MM.1S (cell line): ENCODE measurements around the gene HDGFL3.

ENCODE experiments used
- DNase-seq: peaks from one replicate; pipeline ENCODE4 v3.0.0-alpha.2; 2015
- H2AFZ ChIP-seq: fragments of 300-600 bp; sonication (generic); 2 replicates; pipeline ENCODE4 v1.6.0; 2016; ENCODE audit warnings: antibody characterized with exemption, low read length
- H3F3A ChIP-seq: fragments of 300-600 bp; sonication (generic); 2 replicates; pipeline ENCODE4 v1.6.1; 2016; ENCODE audit warnings: mild to moderate bottlenecking, antibody characterized with exemption, low read length, moderate library complexity, mixed read lengths; ENCODE audit not compliant: insufficient read depth
- H3K27ac ChIP-seq: fragments of 300-600 bp; sonication (generic); 2 replicates; pipeline ENCODE4 v1.5.1; 2016; ENCODE audit warnings: mild to moderate bottlenecking, low read length
- H3K27me3 ChIP-seq: fragments of 300-600 bp; sonication (generic); replicated peaks from 2 replicates; pipeline ENCODE4 v1.6.0; 2016; ENCODE audit warnings: low read length; ENCODE audit not compliant: insufficient read depth
- H3K36me3 ChIP-seq: fragments of 300-600 bp; sonication (generic); replicated peaks from 2 replicates; pipeline ENCODE4 v1.6.1; 2016; ENCODE audit warnings: mild to moderate bottlenecking, low read length, mixed read lengths; ENCODE audit not compliant: insufficient read depth
- H3K4me1 ChIP-seq: fragments of 300-600 bp; sonication (generic); 2 replicates; pipeline ENCODE4 v1.6.1; 2016; ENCODE audit warnings: low read length, mixed read lengths
- H3K4me2 ChIP-seq: fragments of 300-600 bp; sonication (generic); 2 replicates; pipeline ENCODE4 v1.6.0; 2016; ENCODE audit warnings: low read depth, low read length
- H3K4me3 ChIP-seq: fragments of 300-600 bp; sonication (generic); 2 replicates; pipeline ENCODE4 v1.5.1; 2016; ENCODE audit warnings: low read length, mixed read lengths
- H3K79me2 ChIP-seq: fragments of 300-600 bp; sonication (generic); 2 replicates; pipeline ENCODE4 v1.6.1; 2016; ENCODE audit warnings: mixed run types, low read length, mixed read lengths
- H3K9ac ChIP-seq: fragments of 300-600 bp; sonication (generic); 2 replicates; pipeline ENCODE4 v1.6.1; 2016; ENCODE audit warnings: low read length, mixed read lengths
- H3K9me2 ChIP-seq: fragments of 300-600 bp; sonication (generic); replicated peaks from 2 replicates; pipeline ENCODE4 v1.6.1; 2016; ENCODE audit warnings: mild to moderate bottlenecking, low read length, mixed read lengths; ENCODE audit not compliant: insufficient read depth
- H3K9me3 ChIP-seq: fragments of 300-600 bp; sonication (generic); replicated peaks from 2 replicates; pipeline ENCODE4 v1.6.1; 2016; ENCODE audit warnings: mild to moderate bottlenecking, low read length, mixed read lengths; ENCODE audit not compliant: insufficient read depth
- H4K20me1 ChIP-seq: fragments of 300-600 bp; sonication (generic); 2 replicates; pipeline ENCODE4 v1.6.1; 2016; ENCODE audit warnings: mild to moderate bottlenecking, low read length, moderate library complexity, mixed read lengths; ENCODE audit not compliant: insufficient read depth
- EZH2 ChIP-seq: fragments of 300-600 bp; sonication (generic); optimal IDR thresholded peaks from 2 replicates; pipeline ENCODE3; 2017; ENCODE audit warnings: low read depth, mild to moderate bottlenecking, antibody characterized with exemption, low read length, mixed read lengths
- EZH2phosphoT487 ChIP-seq: fragments of 300-600 bp; sonication (generic); IDR thresholded peaks from 2 replicates; pipeline ENCODE4 v1.6.1; 2018; ENCODE audit warnings: antibody characterized with exemption, low read length
- TF ChIP-seq, protein P1 (sequence below): fragments of 300-600 bp; sonication (generic); IDR thresholded peaks from 2 replicates; pipeline ENCODE4 v1.5.1; 2016; ENCODE audit warnings: antibody characterized with exemption, low read length, mixed read lengths

The HDGFL3 gene

DNA sequence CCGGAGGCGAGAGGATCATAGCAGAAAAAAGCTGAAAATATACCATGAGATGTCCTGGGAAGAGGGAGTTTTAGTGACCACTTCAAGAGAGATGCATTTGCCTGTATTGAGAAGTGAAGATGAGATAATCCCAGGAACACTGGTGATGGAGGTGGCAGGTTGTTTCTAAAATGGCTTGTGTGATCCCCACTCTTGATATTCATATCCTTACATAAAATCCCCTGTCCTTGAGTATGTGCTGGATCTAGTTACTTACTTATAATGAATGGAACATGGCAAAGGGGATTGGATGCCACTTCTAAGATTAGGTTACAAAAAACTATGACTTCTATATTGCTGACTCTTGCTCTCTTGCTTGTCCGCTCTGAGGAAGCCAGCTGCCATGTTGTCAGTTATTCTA lies 22.1 kb downstream of the HDGFL3 start:
- Histone ChIP-seq H3K4me3 (no peak overlapping the region), H3K4me1 (no peaks in the 10 kb centered on the region), H3K9ac (no peak overlapping the region), H3K27ac (no peak overlapping the region), H3K27me3 (no peaks in the 10 kb centered on the region), H3K4me2 (no peak overlapping the region), H3K79me2 (no peaks in the 10 kb centered on the region), H3K9me2 (no peaks in the 10 kb centered on the region; the same call in 1 of the 2 replicates), H3K36me3 (no peaks in the 10 kb centered on the region), H3K9me3 (no peaks in the 10 kb centered on the region), H3F3A (no peaks in the 10 kb centered on the region; the same call in 1 of the 2 replicates), H2AFZ (no peak overlapping the region), H4K20me1 (no peaks in the 10 kb centered on the region)
- TF ChIP-seq, protein P1, sequence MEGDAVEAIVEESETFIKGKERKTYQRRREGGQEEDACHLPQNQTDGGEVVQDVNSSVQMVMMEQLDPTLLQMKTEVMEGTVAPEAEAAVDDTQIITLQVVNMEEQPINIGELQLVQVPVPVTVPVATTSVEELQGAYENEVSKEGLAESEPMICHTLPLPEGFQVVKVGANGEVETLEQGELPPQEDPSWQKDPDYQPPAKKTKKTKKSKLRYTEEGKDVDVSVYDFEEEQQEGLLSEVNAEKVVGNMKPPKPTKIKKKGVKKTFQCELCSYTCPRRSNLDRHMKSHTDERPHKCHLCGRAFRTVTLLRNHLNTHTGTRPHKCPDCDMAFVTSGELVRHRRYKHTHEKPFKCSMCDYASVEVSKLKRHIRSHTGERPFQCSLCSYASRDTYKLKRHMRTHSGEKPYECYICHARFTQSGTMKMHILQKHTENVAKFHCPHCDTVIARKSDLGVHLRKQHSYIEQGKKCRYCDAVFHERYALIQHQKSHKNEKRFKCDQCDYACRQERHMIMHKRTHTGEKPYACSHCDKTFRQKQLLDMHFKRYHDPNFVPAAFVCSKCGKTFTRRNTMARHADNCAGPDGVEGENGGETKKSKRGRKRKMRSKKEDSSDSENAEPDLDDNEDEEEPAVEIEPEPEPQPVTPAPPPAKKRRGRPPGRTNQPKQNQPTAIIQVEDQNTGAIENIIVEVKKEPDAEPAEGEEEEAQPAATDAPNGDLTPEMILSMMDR: no peak
- TF ChIP-seq EZH2 (no peak), EZH2phosphoT487 (no peak)
- no peak for DNase-seq

DNA sequence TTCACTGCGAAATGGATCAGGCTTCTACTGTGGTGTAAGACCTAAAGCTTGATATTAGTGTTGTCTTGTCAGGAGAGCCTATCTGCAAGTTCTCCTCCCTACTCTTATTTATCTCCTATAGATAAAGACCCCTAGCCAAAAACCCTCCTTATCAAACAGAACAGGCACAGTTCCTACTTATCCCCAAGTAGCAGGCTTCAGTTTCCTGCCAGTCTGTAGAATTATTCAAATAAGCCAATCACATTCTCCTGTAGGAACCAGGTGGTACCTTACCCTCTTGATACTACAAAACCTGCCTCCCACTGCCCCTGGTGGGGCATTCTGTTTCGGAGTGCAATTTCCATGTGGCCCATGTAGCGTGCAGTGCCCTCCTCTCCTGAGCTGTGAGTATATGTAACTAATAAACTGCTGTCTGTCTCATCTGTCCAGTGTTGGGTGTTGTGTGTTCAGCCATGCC lies 28.7 kb downstream of the HDGFL3 start:
- Histone ChIP-seq H4K20me1 (no peaks in the 10 kb centered on the region), H3K4me3 (no peak overlapping the region), H3K27ac (no peak overlapping the region), H3F3A (no peaks in the 10 kb centered on the region), H3K27me3 (no peaks in the 10 kb centered on the region), H3K36me3 (no peaks in the 10 kb centered on the region), H3K4me2 (no peak overlapping the region), H2AFZ (no peak overlapping the region), H3K9me3 (no peaks in the 10 kb centered on the region), H3K79me2 (no peaks in the 10 kb centered on the region), H3K9me2 (no peaks in the 10 kb centered on the region), H3K4me1 (0 out of 2 replicates have a peak, but pooled peaks cover 5% of the 10 kb centered on the region), H3K9ac (no peak overlapping the region)
- DNase-seq: no peak
- TF ChIP-seq, protein P1: no peak
- TF ChIP-seq EZH2 (no peak), EZH2phosphoT487 (no peak)

DNA sequence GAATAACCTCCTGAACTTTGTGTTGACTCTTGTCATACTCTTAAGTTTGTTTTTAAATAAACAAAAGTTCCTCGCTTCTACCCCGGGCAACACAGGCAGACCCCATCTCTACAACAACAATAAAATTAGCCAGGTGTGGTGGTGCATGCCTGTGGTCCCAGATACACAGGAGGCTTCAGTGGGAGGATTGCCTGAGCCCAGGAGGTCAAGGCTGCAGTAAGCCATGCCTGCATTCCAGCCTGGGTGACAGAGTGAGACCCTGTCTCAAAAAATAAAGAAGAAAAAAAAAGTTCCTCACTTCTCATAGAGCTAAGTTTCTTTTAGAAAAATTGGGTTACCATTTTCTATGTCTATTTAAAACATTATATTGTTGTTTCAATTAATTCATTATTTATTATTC lies 29.2 kb downstream of the HDGFL3 start:
- H3K27ac ChIP-seq: no peak overlapping the region
- 0 out of 2 replicates have a peak, but pooled peaks cover 5% of the 10 kb centered on the region for H3K4me1 ChIP-seq

More for the DNA sequence above, 29.2 kb downstream of the HDGFL3 start:
- H3K9me3 ChIP-seq: no peaks in the 10 kb centered on the region
- H3K9me2 ChIP-seq: no peaks in the 10 kb centered on the region
- no peak overlapping the region for H3K4me2 ChIP-seq
- DNase-seq: no peak
- no peak overlapping the region for H3K4me3 ChIP-seq
- no peaks in the 10 kb centered on the region for H4K20me1 ChIP-seq
- H3K27me3 ChIP-seq: no peaks in the 10 kb centered on the region
- TF ChIP-seq EZH2: no peak
- TF ChIP-seq EZH2phosphoT487: no peak
- TF ChIP-seq, protein P1: no peak
- no peaks in the 10 kb centered on the region for H3F3A ChIP-seq
- H2AFZ ChIP-seq: no peak overlapping the region
- H3K9ac ChIP-seq: no peak overlapping the region
- no peaks in the 10 kb centered on the region for H3K79me2 ChIP-seq
- H3K36me3 ChIP-seq: no peaks in the 10 kb centered on the region
